Globus pallidus (tissue), 1 donor: ENCODE results near the gene TMTC2.
"Not testable (repeated sequence)": the region's sequence is repeated elsewhere in the genome, so short reads cannot be mapped to it uniquely, and the experiment has no call there.

ENCODE experiments used
- DNase-seq: peaks from one replicate; pipeline ENCODE4 v3.0.0-alpha.2; 2015; ENCODE audit warnings: low spot score

TMTC2 gene

GRCh38 chr12:82842480-82842879 lies 155.8 kb downstream of the TMTC2 start:
- no peak for DNase-seq

DNA sequence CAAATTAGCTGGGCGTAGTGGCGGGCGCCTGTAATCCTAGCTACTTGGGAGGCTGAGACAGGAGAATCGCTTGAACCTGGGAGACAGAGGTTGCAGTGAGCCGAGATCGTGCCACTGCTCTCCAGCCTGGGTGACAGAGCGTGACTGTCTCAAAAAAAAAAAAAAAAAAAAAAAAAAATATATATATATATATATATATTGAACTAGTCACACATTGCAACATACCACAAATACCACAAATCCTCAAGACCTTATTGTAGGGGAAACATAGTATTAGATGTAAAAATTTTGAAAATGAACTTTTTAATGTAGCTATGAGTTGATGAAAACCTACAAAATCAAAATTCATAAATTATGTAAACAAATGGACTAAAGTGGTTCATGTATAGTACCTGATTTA lies 158.4 kb downstream of the TMTC2 start:
- not testable (repeated sequence) for DNase-seq

- no peak for DNase-seq
Measured at GRCh38 chr12:82848845-82849244, 162.1 kb downstream of the TMTC2 start.

DNA sequence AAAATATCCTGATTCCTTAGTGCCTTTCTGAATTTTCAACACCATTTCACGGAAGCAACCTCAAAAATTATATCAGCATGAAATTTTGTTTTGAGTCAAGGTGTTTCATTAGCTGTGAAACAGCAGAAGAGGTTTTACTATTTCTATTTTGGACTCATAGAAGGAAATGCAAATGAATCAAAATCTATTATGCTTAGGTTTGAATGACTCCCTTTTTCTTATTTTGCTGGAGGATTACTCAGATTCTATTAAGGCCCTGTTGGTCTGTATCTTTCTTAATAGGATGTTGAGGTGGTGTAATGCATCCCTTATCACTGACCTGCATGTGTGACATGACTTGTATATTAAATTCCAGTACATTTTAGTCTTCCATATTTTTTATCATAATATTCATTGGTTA lies 165.8 kb downstream of the TMTC2 start:
- DNase-seq, result no peak

- DNase-seq, result no peak
Measured at GRCh38 chr12:82855872-82856271, 169.2 kb downstream of the TMTC2 start.

DNA sequence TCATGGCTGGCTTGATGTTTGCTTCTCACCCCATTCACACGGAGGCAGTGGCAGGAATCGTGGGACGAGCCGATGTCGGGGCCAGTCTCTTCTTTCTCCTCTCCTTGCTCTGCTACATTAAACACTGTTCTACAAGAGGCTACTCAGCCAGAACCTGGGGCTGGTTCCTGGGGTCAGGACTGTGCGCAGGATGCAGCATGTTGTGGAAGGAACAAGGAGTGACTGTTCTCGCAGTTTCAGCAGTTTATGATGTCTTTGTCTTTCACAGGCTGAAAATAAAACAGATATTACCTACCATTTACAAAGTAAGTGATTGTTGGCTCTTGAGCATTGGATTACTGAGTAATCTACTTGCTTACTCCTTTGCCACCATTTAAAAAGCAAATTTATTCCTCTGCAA lies 170.6 kb downstream of the TMTC2 start:
- DNase-seq, result no peak

GRCh38 chr12:82857911-82858533 lies 171.3 kb downstream of the TMTC2 start:
- DNase-seq, result no peak

DNA sequence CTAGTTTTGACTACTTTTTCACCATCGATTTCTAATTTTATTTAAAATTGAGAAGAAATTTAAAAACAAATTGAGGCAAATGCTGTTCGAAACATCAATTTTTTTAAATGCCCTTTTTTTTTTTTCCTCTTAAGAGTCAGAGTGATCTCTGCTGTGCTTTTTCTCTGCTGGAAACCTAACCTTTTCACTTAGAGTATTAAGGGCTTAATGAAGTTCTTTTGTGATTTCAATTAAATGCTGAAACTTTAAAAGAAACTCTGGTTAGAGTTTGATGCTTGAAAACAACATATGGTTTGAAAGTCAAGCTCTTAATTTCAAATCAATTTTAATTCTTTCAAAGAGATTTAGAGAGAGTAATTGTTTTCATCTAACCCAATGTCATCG lies 171.8 kb downstream of the TMTC2 start:
- DNase-seq, result no peak

GRCh38 chr12:82862069-82862841 lies 175.5 kb downstream of the TMTC2 start:
- DNase-seq, result no peak

DNA sequence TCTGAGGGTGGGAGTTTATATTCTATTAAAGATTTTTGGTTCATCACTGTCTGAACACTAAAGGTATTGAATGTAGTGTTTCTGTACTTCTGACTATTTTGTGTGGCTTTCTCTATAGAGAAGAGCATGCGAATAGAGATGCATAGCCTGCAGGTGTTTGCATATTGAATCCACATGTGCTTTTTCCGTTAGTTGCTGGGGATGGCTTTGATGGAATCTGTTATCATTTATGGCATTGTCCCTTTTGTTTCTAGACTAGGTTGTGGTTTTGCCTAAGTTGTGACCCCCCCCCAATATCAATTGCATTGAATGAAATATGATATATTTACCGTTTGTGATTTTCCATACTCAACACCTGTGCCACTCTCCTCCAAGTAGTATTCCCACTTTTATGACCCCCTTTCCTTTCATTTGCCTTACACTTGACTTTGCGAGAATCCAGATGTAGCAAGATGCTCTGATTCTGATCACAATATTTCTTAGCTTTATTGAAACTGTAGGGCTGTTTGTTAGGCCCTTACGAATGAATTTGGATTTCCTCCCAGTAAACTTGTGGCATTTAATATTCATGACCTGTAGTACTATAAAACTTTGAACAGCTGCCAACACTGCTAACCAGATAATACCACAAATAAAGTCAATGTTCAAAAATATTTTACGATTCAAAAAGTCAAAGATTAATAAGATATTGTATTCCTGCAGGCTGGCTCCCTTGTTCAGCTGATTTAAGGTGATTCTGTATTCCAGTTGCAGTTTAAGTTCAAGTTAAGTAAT lies 176.4 kb downstream of the TMTC2 start:
- no peak for DNase-seq

DNA sequence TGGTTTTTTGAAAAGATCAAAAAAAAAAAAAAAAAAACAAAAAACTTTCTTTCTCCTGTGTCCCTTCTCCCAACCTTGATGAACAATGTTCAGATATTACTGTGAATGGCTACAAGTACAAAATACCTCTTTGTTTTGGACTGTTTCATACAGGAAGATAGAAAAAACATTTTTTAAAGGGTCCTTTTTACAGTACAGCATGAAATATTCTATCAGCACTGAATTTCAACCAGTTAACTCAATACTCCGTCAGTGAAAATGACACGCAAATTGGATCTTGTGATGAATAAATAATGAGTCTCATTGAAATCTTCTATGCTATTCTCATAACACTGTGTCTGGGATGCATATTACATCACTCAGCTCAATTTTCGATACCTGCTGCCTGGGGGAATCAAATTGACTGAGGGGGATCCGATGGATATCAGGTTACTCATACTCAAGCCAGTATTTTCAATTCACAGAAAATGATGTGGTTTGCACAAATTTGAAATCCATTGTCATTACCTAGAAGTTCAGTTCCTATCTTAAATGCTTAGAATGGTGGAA lies 179.6 kb downstream of the TMTC2 start:
- peak; percentile 45 for DNase-seq

- DNase-seq, result peak; percentile 57
Measured at GRCh38 chr12:82866946-82867345, 180.2 kb downstream of the TMTC2 start.

DNA sequence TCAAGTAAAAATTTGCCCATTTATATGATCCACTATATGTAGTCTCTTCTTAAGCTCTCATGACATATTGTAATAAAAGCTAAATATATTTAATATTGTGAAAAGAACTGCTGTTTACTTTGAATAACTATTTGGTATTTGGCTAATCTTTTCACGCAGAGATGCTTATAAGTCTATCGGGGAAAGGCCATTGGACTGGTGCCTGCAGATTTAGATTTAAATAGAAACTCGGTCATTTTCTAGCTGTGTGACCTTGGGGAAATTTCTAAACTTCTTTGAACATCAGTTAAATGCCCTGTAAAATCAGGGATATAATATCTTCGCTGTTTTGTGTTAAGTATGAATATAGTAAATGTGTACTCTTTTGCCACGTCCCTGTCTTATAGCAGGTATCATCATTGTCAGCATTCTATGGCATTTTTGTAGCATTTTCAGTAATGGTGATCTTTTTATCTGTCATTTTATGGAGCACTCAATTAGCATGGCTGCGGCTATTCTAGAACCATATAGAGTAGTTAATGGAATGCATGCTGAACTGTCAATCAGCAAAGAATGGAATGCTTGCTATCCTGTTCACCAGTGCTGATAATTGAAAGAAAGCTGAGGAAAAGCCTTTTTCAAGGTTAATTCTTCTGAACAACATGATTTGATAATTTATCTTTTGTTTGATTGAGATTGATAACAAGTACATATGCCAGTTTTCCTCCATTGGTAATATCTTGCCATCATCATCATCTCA lies 181.2 kb downstream of the TMTC2 start:
- no peak for DNase-seq

DNA sequence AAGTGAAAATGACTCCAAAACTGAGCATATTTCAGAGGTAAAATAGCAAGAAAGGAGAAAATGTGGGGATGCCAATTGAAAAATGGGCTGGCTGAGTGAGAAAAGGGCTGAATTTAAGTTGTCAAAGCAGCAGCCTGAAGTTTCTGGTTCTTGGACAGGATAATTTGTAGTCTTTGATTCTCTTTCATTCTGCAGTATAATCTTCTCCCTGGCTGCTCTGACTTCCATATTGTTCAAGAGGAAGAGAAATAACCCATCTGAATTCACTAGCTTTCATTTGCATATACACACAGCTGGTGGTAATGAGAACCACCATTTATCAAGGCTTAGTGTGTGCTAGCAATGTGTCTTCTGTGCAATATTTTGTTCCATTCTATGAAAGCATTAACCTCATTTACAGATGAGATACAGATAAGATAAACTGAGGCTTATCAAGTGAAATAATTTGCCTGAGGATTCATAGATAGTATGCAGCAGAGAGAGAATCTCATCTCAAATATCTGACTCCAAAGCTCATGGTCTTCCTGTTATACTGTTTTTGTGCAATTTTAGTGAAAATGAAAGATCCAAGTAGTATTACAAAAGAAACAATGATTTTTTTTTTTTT lies 184.2 kb downstream of the TMTC2 start:
- DNase-seq, result peak; percentile 66

GRCh38 chr12:82872088-82872487 lies 185.4 kb downstream of the TMTC2 start:
- no peak for DNase-seq

DNA sequence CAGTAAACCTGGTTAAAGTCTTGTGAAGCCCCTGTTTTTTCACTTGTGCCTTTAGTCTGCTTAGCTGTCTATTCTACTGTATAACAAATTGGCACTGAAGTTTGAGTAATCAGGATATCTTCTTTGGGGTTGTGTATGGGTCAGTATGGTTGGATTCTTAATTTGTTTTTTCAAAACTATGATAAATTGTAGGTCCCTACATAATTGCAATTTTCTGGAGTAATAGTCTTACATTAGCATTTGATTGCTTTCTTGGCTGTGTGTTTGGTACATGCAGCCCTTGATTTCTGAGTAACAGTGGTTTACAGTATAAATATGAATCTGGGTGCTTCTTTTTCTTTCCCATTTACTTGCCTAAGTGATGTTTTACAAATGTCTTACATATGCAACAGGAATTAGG lies 186.6 kb downstream of the TMTC2 start:
- DNase-seq, result no peak

DNA sequence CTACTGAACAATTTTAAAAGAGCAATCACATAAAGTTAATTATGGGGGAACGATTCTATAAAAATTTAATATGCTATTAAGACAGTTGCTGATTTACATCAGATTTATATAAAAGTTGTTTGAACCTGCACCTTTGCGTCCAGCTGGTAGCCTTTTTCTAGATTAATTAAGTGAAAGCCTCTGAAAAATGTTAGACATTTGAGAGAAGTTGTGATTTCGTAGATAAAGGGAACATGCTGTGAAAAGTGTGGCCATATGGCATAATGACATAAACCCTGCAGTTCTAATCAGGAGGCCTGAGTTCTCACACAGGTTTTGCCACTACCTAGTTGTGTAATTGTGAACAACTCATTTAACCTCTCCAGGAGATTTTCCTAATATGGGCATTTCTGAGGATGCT lies 187.2 kb downstream of the TMTC2 start:
- no peak for DNase-seq

DNA sequence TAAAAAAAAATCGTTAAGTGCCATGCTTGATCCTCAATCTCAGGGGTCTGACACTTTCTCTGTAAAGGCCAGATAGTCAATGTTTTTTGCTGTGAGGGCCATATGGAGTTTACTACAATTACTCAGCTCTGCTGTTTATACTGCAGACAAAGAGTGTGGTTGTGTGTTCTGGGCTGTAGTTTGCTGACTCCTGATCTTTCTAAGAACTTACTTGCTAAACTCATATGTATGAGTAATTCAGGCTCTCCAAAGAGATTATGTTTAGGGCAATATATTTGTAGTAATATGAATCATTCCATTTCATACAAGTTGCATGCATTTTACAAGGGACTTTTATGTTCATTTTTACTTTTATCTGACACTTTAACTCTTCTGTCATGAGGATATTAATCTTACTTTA lies 188.2 kb downstream of the TMTC2 start:
- peak; percentile 72 for DNase-seq

DNA sequence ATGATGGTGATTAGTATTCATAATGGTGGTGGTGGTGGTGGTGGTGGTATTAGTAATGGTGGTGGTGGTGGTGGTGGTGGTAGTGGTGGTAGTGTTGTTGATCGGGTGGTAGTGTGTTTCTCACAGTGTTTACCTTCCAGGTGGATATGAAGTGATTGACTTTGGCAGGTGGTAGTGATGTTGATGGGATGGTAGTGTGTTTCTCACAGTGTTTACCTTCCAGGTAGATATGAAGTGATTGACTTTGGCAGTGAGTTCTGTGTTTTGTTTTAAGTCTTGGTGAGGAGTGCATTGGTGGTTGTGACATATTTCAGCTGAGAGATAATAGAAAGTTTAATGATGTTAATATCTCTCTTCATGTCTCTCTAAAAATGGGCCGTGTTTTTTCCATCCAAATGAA lies 189.4 kb downstream of the TMTC2 start:
- no peak for DNase-seq

DNA sequence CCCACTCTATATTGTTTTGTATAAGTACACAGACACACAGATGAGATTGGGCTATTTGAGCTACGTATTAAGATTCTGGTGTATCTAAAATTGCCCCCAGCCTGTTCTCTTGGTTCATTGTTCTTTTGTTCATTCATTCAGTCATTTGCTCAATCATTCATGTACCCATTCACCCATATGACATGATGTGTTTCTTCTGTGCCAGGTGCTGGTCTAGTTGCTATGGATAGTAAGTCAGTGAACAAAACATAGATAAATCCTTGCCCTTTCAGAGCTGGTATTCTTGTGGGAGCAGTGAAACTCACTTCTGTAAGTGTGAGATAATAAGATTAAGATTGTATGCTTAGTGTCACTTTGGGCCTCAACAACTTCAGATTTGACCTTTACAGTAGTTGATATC lies 191.3 kb downstream of the TMTC2 start:
- DNase-seq, result no peak

GRCh38 chr12:82880442-82880901 lies 193.8 kb downstream of the TMTC2 start:
- no peak for DNase-seq
